ENCODE data around the gene LAMA3. TPM values are rescaled to one million over a fixed set of nuclear protein-coding genes. Genes with fewer than 3 reads are reported as not detected.

The LAMA3 gene
- polyA plus RNA-seq, 1 of the 3 experiments (the other 2 are of a cell fraction), result 3.5 TPM

- Histone ChIP-seq H3K27ac (ENCODE audit: low read depth in 2 of 2, low read length in 1 of 2) (no peak overlapping the region), H3K4me3 (ENCODE audit: low read depth in 2 of 2, low read length in 1 of 2) (no peak overlapping the region), H3F3A (replicated peaks; ENCODE audit: insufficient read depth) (no peaks in the 10 kb centered on the region), H3K9ac (no peak overlapping the region), H3K4me1 (ENCODE audit: control insufficient read depth in 1 of 2, insufficient read depth in 2 of 2, low read depth in 1 of 2, low read length in 1 of 2) (no peaks in the 10 kb centered on the region), H3K27me3 (ENCODE audit: insufficient read depth) (no peaks in the 10 kb centered on the region), H3K79me2 (ENCODE audit: insufficient read depth) (no peaks in the 10 kb centered on the region), H3K9me2 (no peaks in the 10 kb centered on the region), H3K9me3 (no peaks in the 10 kb centered on the region), H3K4me2 (no peak overlapping the region), H2AFZ (ENCODE audit: low read depth) (no peak overlapping the region), H3K36me3 (replicated peaks in 1 of 2; ENCODE audit: control insufficient read depth in 1 of 2, insufficient read depth in 2 of 2, low read length in 1 of 2) (no peaks in the 10 kb centered on the region), H4K20me1 (ENCODE audit: insufficient read depth) (no peaks in the 10 kb centered on the region)
- no peak for DNase-seq
- ChIA-PET POLR2A (no interaction called here), CTCF (interaction anchor here (2.7 kb wide), 1 partner anchor 35 kb away, joined by 12 read pairs; no protein-coding TSS in a partner anchor)
- 96% methylated on average over 2 of the region's 2 CpGs for WGBS (ENCODE audit: low lambda C conversion rate)
- no peak for TF ChIP-seq TEAD4 (IDR thresholded peaks at IDR 0.05; ENCODE audit: borderline replicate concordance, insufficient read depth)
Measured at GRCh38 chr18:23953984-23954383, 264.7 kb downstream of the LAMA3 start.

DNA sequence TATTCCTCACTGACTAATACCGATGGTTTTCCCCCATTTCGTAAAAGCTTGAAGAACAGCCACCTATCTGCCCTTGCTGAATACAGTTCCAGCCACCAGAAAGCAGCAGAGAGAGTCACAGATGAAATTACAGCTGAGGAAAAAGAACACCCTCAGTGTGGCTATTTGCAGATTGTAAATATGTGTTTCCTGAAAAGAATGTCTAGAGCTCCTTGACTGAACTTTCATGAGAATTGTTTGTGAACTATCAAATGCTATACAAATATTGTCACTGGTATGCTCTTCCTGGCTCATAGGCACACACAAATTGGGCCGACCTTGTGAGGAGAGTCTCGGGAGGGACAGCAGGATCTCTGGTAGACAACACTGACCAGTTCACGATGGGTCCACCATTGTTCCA is 267.2 kb downstream of the LAMA3 start:
- DNase-seq, result no peak
- CTCF ChIA-PET, result interaction anchor here (0.9 kb wide), 1 partner anchor 15 kb away, joined by 3 read pairs; no protein-coding TSS in a partner anchor
- Histone ChIP-seq H3K4me2 (no peak overlapping the region), H4K20me1 (ENCODE audit: insufficient read depth) (no peaks in the 10 kb centered on the region), H3K9ac (no peak overlapping the region), H3K9me2 (no peaks in the 10 kb centered on the region), H3K36me3 (replicated peaks in 1 of 2; ENCODE audit: control insufficient read depth in 1 of 2, insufficient read depth in 2 of 2, low read length in 1 of 2) (no peaks in the 10 kb centered on the region), H3K27ac (ENCODE audit: low read depth in 2 of 2, low read length in 1 of 2) (no peak overlapping the region), H3K9me3 (no peaks in the 10 kb centered on the region), H3F3A (replicated peaks; ENCODE audit: insufficient read depth) (no peaks in the 10 kb centered on the region), H3K4me1 (ENCODE audit: control insufficient read depth in 1 of 2, insufficient read depth in 2 of 2, low read depth in 1 of 2, low read length in 1 of 2) (no peaks in the 10 kb centered on the region), H3K4me3 (ENCODE audit: low read depth in 2 of 2, low read length in 1 of 2) (no peak overlapping the region), H3K27me3 (ENCODE audit: insufficient read depth) (no peaks in the 10 kb centered on the region), H2AFZ (ENCODE audit: low read depth) (no peak overlapping the region), H3K79me2 (ENCODE audit: insufficient read depth) (no peaks in the 10 kb centered on the region)
- TF ChIP-seq CHD2 (IDR thresholded peaks at IDR 0.05; ENCODE audit: low read length, partially characterized antibody), result no peak
- no peak for TF ChIP-seq FOXJ3 (CRISPR knock-in tag; IDR thresholded peaks at IDR 0.05)
- no peak for TF ChIP-seq GABPA (IDR thresholded peaks at IDR 0.05; ENCODE audit: low read depth)
- no peak for TF ChIP-seq FOXM1 (IDR thresholded peaks at IDR 0.05; ENCODE audit: low read depth)
- no peak for TF ChIP-seq ZBTB33 (IDR thresholded peaks at IDR 0.05; ENCODE audit: borderline replicate concordance, low read depth)
- TF ChIP-seq RAD21 (IDR thresholded peaks at IDR 0.05; ENCODE audit: low read length), result no peak
- TF ChIP-seq, protein P1, sequence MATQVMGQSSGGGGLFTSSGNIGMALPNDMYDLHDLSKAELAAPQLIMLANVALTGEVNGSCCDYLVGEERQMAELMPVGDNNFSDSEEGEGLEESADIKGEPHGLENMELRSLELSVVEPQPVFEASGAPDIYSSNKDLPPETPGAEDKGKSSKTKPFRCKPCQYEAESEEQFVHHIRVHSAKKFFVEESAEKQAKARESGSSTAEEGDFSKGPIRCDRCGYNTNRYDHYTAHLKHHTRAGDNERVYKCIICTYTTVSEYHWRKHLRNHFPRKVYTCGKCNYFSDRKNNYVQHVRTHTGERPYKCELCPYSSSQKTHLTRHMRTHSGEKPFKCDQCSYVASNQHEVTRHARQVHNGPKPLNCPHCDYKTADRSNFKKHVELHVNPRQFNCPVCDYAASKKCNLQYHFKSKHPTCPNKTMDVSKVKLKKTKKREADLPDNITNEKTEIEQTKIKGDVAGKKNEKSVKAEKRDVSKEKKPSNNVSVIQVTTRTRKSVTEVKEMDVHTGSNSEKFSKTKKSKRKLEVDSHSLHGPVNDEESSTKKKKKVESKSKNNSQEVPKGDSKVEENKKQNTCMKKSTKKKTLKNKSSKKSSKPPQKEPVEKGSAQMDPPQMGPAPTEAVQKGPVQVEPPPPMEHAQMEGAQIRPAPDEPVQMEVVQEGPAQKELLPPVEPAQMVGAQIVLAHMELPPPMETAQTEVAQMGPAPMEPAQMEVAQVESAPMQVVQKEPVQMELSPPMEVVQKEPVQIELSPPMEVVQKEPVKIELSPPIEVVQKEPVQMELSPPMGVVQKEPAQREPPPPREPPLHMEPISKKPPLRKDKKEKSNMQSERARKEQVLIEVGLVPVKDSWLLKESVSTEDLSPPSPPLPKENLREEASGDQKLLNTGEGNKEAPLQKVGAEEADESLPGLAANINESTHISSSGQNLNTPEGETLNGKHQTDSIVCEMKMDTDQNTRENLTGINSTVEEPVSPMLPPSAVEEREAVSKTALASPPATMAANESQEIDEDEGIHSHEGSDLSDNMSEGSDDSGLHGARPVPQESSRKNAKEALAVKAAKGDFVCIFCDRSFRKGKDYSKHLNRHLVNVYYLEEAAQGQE (IDR thresholded peaks at IDR 0.05; ENCODE audit: low read depth, low read length), result no peak
- no peak for TF ChIP-seq JUND (IDR thresholded peaks at IDR 0.05)
- TF ChIP-seq MEF2A (IDR thresholded peaks at IDR 0.05; ENCODE audit: borderline replicate concordance, low read depth), result no peak
- TF ChIP-seq, protein P2, sequence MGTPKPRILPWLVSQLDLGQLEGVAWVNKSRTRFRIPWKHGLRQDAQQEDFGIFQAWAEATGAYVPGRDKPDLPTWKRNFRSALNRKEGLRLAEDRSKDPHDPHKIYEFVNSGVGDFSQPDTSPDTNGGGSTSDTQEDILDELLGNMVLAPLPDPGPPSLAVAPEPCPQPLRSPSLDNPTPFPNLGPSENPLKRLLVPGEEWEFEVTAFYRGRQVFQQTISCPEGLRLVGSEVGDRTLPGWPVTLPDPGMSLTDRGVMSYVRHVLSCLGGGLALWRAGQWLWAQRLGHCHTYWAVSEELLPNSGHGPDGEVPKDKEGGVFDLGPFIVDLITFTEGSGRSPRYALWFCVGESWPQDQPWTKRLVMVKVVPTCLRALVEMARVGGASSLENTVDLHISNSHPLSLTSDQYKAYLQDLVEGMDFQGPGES (IDR thresholded peaks at IDR 0.05; ENCODE audit: low read depth, low read length), result no peak
- no peak for TF ChIP-seq TEAD4 (IDR thresholded peaks at IDR 0.05; ENCODE audit: borderline replicate concordance, insufficient read depth)
- no peak for TF ChIP-seq GATA2 (CRISPR knock-in tag; IDR thresholded peaks at IDR 0.05)
- no peak for TF ChIP-seq USF1 (IDR thresholded peaks at IDR 0.05; ENCODE audit: borderline replicate concordance, low read depth)
- TF ChIP-seq SIN3A (IDR thresholded peaks at IDR 0.05; ENCODE audit: borderline replicate concordance, low read depth, low read length), result no peak
- 98% methylated on average over 2 of the region's 5 CpGs for WGBS (ENCODE audit: low lambda C conversion rate)
- POLR2A ChIA-PET, result no interaction called here

All from SK-N-SH (cell line).